Kidney capillary endothelial cell (primary cell): ENCODE data around the gene LYPD6B.

Experiments used
- DNase-seq: peaks from one replicate; pipeline ENCODE4 v3.0.0-alpha.2; 2018; ENCODE audit warnings: low spot score

Gene LYPD6B, protein sequence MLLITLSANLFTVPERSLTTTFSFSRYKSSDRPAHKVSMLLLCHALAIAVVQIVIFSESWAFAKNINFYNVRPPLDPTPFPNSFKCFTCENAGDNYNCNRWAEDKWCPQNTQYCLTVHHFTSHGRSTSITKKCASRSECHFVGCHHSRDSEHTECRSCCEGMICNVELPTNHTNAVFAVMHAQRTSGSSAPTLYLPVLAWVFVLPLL

DNA sequence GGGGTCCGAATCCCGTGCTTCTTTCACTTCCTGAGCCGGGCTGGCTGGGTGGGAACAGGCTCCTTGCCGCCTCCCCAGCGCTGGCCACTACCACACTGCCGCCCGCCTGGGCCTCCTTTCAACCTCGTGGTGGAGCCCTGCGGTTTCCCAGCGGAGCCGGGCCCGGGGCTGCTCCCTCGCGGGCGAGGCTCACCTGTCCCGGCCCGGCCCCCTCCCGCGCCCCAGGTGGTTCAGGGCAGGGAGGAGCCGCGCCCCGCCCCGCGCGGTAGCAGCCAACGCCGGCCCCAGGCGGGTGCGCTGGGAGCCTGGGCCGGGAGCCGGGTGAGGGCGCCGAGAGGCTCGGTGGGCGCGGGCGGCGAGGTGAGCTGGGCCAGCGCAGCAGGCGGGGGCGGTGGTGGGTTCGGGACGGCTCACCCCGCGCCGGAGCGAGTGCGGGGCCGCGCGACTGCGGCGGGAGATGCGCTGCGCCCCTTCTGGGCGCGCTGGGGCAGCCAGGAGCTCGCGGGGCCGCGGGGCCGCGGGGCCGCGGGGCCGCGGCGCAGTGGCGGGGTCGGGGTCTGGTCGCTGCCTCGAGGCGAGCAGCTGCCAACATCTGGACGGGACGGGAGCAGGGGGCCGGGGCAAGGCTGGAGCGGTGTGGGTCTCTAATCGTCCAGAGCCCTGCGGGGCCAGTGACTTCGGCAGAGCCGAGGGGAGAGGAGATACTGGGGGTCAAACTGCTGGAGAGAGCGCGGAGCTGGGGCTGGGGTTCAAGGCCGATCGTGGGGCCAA is at the start of gene LYPD6B:
Gene LYPD6B (plus strand): TSS at position 258 of the 771 bp plus-strand sequence. CDS start 92,250 bp downstream, outside the sequence.
- DNase-seq, result no peak

DNA sequence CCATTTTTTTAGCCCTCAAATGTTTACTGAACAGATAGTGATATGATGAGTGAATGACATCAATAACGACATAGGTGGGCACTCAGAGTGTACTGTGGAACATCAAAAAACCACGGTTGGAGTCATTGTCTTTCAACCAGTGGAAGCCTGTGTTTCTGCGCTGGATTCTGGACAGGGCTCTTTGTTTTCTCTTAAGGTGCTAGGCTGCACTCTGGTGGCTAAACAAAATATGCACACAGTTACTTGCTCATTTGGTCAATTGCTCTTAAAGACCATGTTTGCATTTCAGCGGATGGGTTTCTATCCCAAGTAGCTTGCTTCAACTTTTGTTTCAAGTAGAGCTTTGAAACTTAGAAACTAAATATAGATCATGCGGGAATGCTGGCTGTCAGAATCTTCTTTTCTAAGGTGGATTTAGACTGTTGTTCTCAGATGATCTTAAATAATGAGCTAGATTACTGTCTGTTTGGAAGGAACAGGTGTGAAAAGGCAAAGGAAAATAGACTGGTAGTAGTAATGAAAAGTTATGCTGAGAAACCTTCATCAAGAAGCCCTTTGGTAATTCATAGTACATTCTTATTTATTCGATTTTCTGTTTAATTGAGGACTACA is 48.5 kb upstream of the LYPD6B start:
- DNase-seq, result peak; percentile 86

DNA sequence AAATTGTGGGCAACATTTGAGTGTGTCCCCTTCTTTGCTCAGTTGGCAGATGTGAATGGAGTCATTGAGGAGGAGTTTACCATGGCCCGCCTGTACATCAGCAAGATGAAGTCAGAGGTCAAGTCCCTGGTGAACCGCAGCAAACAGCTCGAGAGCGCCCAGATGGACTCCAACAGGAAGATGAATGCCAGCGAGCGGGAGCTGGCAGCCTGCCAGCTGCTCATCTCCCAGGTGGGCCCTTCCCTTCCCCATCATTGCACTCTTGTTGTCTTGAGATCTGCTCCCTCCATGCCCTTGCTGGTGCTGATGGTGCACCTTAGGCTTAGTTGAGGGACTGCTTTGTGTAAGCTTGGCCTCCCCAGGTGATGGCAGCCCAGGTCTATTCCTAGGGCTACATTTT is 47.5 kb upstream of the LYPD6B start:
- DNase-seq, result no peak

DNA sequence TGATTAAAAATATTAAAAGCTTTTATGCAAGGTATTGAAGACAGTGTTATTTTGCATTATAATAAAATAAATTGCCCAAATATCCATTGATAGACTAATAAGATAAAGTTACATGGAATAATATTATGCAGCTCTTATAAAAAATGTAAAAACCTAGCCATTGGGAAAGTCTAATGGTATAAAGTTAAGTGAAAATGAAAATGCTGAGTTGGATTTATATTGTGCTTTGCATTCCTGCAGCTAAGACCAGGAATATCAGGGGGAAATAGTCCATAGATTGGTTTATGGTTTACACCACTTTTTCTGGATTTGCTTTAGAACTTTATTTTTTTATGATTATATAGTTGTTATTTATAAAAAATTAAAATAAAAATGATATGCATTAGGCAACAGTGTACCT is 46.1 kb upstream of the LYPD6B start:
- DNase-seq, result no peak

DNA sequence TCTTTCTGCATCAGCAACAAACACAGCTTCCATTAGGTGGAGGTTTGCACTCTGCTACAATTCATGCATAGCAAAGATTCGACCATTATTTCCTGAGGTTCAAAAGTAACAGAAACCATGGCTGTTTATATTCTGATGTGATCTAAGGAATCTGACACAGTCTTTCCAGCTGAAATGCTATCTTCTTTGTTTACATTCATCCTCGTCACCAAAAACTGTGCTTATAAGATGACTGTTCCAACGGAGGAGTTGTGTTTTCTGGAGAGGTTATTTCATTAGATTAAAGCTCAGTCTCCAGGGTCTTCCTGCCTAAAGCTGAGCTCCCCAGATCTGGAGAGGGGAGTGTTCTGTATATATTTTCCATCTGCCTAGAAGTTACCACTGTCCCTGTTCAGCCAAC is 45.1 kb upstream of the LYPD6B start:
- no peak for DNase-seq

DNA sequence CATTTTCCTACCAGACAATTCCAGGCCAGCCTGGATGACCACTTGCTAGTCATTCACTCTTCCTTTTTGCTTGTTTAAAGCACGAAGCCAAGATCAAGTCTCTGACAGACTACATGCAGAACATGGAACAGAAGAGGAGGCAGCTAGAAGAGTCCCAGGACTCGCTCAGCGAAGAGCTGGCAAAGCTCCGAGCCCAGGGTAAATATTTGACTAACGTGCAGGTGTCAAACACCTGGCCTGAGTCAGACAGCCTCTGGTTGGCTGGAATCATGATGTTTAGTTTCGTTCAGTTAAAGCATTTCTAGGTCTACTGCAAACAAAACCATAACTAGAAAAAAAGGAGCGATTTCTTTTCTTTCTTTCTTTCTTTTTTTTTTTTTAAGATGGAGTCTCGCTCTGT is 44.2 kb upstream of the LYPD6B start:
- DNase-seq, result no peak

DNA sequence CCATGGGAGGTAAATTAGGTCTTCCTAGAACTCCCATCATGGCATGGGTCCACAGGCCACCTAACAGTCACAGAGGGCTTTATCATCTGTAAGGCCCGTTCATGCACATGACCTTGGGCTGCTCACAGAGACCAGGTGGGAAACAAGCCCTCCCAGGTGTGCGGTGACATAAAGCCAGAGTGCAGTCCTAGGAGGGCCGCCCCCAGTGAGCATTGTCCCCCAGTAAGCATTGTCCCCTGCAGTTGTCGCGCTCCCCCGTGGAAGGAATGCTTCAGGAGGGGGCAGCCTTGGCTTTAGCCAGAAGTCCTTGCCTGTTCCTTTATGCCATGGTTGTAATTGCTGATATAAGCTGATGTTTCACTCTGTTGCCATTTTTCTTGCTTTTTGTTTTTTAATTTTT is 41.7 kb upstream of the LYPD6B start:
- no peak for DNase-seq

DNA sequence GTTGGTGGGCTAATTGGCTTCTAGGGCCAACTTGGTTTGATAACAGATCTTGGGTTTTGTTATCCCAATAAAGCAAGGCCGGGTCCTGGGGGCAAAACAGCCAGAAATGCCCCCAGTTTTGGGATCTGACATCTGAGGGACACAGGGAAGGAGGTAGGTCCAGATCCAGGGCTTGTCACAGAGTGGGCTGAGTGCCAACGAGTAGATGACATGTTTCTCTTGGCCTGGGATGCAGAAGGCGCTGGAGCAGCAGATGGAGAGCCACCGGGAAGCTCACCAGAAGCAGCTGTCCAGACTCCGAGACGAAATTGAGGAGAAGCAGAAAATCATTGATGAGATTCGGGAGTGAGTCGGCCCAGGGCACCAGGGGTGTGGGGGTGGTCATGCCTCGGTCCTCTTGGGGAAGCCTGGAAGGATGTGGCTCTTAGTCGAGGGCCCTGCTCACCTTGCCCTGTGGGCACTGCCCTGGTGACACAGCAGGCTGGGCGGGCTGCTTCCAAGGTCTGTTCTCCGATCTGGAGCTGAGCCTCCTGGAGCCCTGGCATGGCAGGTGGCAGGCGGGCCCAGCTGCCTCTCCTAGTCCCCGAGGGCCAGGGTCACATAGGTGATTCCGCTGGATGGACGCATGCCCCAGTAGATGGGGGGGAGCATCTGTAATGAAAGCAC is 40.2 kb upstream of the LYPD6B start:
- no peak for DNase-seq

DNA sequence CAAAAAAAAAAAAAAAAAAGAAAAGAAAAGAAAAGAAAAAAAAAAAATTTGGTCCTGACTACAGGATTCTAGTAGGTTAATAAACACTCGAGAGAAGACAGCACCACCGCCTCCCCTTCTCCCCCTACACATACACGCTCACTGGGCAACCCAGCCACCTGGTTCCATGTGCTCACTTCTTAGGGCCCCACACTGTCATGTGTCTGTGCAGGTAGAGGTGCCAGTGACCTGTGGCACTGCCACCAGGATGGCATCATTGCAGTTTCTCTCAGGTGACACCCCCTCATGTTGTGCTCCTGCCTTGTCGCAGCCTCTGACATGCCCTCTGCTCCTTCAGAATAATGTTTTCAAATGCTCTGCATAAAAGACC is 39.7 kb upstream of the LYPD6B start:
- no peak for DNase-seq

DNA sequence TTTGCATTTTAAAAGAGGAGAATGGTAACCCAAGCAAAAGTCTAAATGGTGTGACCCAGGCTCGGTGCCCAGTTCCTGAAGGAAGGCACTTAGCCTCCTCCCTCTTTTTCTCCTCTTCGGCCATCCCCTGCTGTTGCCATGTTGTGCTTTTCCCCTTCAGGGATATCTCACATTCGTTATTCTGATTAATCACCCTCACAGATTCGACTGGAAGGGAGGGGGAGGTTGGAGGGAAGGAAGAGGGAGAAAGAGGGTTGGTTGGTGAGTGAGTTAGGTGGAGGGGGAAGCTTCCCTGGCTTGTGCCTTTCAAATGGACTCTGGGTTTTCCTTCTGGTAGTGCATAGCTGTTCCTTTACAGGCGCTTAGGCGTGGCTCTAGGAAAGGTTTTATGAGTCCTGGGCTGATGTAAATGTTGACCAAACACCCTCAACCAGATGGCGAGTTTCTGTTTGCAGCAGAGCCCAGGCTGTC is 39.0 kb upstream of the LYPD6B start:
- no peak for DNase-seq

DNA sequence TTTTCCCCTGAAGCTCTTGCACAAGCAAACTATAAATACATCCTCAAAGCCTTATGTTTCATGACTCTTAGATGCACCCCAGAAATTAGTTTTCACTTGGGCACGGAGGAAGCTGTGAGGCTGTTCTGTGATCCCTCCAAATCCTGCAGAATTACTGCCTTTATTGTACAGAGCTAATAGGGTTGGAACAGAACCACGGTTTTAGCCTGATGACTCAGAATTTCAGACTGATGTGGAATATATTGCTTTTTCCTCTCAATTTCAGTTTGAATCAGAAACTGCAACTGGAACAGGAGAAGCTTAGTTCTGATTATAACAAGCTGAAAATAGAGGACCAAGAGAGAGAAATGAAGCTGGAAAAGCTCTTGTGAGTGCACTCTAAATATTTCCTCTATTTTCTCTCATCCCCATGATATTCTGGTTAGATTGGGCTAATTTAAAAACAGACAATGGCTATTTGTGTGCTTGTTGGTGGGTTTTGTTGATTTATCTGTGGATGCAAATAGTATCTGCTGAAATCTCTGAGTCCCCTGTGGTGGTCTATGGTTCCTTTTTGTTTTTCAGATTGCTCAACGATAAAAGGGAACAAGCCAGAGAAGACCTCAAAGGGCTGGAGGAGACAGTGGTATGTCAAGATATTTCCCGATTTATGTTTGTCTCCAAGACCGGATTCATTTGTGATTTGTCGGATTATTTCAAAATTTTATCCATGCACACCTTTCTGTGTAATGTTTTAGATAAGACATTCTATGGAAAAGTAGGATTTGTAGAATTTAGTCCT is 38.2 kb upstream of the LYPD6B start:
- no peak for DNase-seq

DNA sequence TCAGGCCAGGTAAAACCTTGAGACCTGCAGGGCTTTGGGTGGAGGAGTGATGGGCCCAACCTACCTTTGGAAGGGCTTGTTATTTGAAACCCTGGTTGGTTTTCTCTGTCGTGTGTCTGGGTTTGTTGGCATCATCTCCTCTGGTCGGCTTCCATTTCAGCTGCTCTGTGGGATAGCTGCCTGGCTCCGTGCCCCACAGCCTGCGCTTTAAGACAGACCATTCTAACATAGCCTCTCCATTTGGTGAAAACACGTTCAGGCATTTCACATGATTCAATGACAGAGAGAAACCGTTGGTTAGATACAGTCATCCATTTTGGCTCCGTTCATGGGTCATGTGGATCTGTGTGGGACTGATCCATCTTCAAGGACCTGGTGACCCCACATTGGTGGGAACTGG is 37.0 kb upstream of the LYPD6B start:
- DNase-seq, result no peak

DNA sequence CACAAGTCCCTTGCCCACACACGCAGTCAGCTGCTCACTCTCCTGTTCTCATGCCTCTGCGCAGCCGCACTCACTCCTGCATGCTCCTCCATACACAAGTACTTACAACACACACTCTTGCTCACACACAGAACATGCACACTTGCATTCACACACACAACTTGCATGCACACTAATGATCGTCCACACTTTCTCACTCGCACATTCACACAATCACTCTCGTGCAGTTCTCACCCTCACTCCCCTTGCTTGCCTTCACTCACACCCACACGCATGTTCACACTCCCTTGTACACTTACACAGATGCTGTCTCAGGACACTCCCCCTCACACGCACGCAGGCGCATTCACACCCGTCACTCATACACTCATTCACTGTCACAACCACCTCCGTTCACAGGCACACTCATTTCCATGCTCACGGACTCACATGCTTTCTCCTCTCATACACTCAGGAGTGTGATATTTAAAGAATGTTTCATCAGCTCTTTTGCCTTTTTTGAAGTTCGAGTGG is 36.1 kb upstream of the LYPD6B start:
- no peak for DNase-seq

DNA sequence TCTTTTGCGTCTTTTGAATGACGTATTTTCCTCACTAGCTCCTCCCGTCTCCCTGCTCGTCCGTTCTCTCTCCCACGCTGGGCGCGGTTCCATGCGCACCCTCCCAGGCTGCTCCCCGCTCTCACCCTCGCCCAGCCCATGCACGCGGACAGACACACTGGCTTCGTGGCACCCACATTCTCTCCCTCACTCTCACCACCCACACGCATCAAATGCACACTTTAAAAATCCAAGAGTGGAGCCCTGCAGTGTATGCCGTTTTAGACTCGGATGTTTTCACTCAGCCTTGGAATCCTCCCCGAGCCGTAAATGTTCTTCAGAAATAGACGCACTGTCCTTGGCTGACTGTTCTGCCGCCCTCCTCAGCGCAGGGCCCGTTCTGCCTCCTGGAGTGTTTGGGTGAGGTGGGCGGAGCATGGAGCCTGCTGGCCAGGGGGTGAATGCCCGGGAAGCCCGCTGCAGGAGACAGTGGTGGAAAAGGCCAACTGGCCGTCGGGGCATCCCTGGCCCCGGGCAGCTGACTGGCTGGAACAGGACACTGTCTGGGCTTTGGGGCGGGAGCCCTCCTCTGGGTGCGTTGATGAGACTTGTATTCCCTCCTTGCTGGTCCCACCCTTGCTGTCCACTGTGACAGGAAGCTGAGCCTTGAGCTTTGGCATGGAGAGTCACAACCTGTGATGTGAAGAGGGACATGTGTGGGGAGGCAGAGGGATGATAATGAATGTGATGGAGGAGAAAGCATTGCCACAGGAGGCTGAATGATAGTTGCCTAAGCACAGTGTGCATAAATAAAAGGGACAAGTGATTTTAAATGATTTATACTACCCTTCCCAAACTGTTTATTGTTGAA is 35.4 kb upstream of the LYPD6B start:
- DNase-seq, result no peak

DNA sequence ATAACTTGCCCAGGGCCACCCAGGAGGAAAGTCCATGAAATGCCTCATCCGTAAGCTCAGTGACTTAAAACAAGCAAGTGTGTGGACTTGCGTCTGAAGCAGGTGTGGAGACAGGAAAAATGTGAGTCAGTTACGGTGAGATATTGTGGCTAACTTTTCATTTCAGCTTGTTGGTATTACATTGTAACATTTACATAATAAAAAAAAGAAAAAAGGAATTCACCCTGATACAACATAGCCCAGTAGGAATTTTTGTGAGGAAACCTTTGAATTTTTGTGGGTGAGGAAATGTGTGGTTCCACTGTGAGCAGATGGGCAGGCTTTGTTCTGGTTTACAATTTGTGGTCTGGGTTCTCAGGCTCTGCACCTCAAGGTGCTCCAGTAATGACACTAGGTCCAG is 33.7 kb upstream of the LYPD6B start:
- no peak for DNase-seq

DNA sequence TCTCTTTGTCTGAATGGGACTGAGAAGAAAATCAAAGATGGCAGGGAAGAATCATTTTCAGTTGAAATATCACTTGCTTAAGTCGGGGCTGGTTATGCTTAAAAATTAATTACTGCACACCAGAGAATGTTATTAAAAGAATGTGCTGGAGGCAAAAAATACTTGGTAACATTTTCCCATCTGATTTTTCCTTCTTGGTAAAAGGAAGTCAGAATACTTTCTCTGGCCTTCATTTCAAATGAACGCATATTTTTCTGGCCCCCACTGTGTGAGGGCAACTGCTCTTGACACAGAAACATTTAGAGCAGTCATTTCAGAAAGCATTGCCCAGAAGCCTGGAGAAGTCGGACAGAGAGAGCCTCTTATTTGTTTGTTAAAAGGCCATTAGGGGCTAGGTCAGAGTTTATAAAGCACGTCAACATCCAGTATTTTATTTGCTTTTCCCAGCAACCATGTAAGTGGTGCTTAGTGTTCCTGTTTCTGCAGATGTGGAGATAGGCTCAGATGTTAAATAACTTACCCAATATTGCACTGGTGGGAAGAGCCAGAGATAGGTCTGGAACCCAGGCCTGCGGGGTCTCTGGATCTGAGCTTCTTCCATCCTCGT is 32.9 kb upstream of the LYPD6B start:
- DNase-seq, result no peak

DNA sequence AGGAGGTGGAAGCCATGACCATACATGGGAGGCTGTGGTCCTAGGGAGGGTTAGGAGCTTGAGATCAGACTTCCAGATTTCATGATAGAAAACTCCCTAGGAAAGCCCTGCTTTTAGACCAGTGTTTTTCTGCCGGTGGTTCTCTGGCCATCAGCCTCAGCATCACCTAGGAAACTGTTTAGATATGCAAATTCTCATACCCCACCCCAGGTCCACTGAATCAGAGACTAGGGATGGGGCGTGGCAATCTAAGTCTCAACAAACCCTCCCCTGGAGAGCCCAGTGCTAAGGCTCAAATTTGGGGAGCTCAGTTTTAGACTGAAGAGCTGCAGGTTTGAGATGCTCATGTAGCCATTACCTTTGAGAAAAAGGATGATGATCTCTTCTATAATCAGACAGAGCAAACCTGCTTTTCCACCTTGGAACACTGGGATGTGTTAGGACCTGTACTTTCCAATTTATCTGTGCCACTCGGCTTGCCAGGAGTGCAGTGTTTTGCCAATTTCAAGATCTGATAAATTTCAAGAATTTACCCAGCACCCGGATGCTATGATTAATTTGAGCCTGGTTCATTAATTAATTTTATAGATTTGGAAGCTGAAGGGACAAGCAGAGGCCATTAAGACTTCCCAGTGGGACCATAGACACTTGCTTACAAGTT is 31.5 kb upstream of the LYPD6B start:
- DNase-seq, result no peak

DNA sequence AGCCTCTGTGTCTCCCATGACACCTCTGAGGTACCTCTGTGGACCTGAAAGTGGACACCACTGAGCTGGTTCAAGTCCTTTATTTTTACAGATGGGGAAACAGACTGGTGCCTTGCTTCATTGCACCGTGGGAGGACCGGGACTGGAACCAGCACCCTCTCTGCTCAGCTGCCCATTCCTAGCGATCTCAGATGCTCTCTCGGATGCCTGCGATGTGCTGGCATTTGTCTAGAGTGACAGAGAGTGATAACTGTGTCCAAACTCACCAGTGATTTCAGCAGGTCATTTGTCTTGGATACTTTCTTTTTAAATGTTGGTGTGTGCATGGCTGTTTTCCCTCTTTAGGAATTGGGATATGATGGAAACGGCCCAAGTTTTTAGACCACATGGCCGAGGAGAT is 30.1 kb upstream of the LYPD6B start:
- no peak for DNase-seq

DNA sequence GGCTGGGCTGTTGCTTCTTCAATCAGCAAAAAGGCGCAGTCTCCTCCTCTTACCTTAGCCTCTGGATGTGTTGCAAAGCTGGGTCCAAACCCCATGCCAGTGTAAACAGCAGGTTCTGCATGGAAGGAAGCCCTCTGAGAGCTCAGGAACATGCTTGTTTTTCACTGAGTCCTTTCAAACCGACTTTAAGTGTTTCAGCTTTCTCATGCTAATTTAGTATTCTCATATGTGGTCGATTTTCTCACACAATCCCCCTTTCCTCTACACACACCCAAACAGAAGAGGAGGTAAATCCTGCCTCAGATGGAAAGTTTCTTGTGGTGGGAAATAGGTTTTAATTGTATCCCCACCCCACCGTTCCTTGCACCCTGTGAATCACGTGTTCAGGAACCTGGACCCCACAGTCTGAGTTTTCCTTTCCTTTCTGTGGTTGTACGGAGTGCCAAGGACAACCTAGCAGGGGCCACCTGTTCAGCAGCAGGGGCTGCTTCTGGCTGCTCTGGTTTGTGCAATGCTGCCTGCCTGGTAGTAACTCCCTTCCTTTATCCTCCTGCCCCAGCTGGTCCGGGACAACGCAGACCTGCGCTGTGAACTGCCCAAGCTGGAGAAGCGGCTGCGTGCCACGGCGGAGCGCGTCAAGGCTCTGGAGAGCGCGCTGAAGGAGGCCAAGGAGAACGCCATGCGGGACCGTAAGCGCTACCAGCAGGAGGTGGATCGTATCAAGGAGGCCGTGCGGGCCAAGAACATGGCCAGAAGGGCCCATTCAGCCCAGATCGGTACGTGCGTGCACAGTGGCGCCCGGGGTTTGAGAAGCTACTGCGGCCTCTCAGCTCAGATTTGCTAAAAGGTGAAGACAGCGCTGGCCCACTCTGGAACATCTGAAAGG is 28.7 kb upstream of the LYPD6B start:
- DNase-seq, result no peak
